ENCODE data around the gene EIF4H.
"Not testable (repeated sequence)": the region's sequence is repeated elsewhere in the genome, so short reads cannot be mapped to it uniquely, and the experiment has no call there.

EIF4H gene

GRCh38 chr7:74199551-74200355 lies 25.6 kb downstream of the EIF4H start:
- DNase-seq (ENCODE audit: low spot score): no peak

- peak; percentile 36 for DNase-seq (ENCODE audit: low spot score)
Measured at GRCh38 chr7:74202841-74203556, 28.8 kb downstream of the EIF4H start.

GRCh38 chr7:74203956-74204618 lies 29.9 kb downstream of the EIF4H start:
- DNase-seq (ENCODE audit: low spot score): no peak

GRCh38 chr7:74206052-74206451 lies 31.9 kb downstream of the EIF4H start:
- not testable (repeated sequence) for DNase-seq (ENCODE audit: low spot score)

GRCh38 chr7:74206589-74207120 lies 32.5 kb downstream of the EIF4H start:
- peak; percentile 77 for DNase-seq (ENCODE audit: low spot score)

- DNase-seq (ENCODE audit: low spot score): no peak
Measured at GRCh38 chr7:74207586-74207985, 33.4 kb downstream of the EIF4H start.

- not testable (repeated sequence) for DNase-seq (ENCODE audit: low spot score)
Measured at GRCh38 chr7:74208241-74208640, 34.1 kb downstream of the EIF4H start.

- DNase-seq (ENCODE audit: low spot score): no peak
Measured at GRCh38 chr7:74212661-74213060, 38.5 kb downstream of the EIF4H start.

GRCh38 chr7:74214816-74215630 lies 40.9 kb downstream of the EIF4H start:
- no peak for DNase-seq (ENCODE audit: low spot score)

GRCh38 chr7:74215921-74216320 lies 41.8 kb downstream of the EIF4H start:
- no peak for DNase-seq (ENCODE audit: low spot score)

GRCh38 chr7:74216361-74216761 lies 42.2 kb downstream of the EIF4H start:
- DNase-seq (ENCODE audit: low spot score): no peak

GRCh38 chr7:74217455-74218342 lies 43.5 kb downstream of the EIF4H start:
- no peak for DNase-seq (ENCODE audit: low spot score)

GRCh38 chr7:74218343-74218698 lies 44.2 kb downstream of the EIF4H start:
- no peak for DNase-seq (ENCODE audit: low spot score)

GRCh38 chr7:74219416-74219815 lies 45.3 kb downstream of the EIF4H start:
- no peak for DNase-seq (ENCODE audit: low spot score)

GRCh38 chr7:74220229-74220628 lies 46.1 kb downstream of the EIF4H start:
- DNase-seq (ENCODE audit: low spot score): peak; percentile 32

GRCh38 chr7:74221713-74222112 lies 47.6 kb downstream of the EIF4H start:
- no peak for DNase-seq (ENCODE audit: low spot score)

GRCh38 chr7:74222851-74223710 lies 48.9 kb downstream of the EIF4H start:
- no peak for DNase-seq (ENCODE audit: low spot score)

- DNase-seq (ENCODE audit: low spot score): no peak
Measured at GRCh38 chr7:74223711-74224510, 49.8 kb downstream of the EIF4H start.

GRCh38 chr7:74224511-74224832 lies 50.3 kb downstream of the EIF4H start:
- DNase-seq (ENCODE audit: low spot score): no peak
